ENCODE results near the gene MCRIP1.

Gene MCRIP1

GRCh38 chr17:81833160-81833920, at the start of gene MCRIP1:
Gene MCRIP1, minus strand, starts transcription at chr17:81833291. Its CDS starts 8,785 bp downstream, at chr17:81824506.
- DNase-seq (ENCODE audit: low read depth in 2 of 2, low spot score in 1 of 2) = peak; percentile 85 to 89

- DNase-seq (ENCODE audit: low read depth in 2 of 2, low spot score in 1 of 2) = no peak
Observed at GRCh38 chr17:81879121-81879520, 46.0 kb upstream of the MCRIP1 start.

GRCh38 chr17:81878294-81878693, 45.2 kb upstream of the MCRIP1 start:
- DNase-seq (ENCODE audit: low read depth in 2 of 2, low spot score in 1 of 2) = no peak

- DNase-seq (ENCODE audit: low read depth in 2 of 2, low spot score in 1 of 2) = no peak
Observed at GRCh38 chr17:81877569-81877968, 44.5 kb upstream of the MCRIP1 start.

- peak; percentile 91 to 95 for DNase-seq (ENCODE audit: low read depth in 2 of 2, low spot score in 1 of 2)
Observed at GRCh38 chr17:81871387-81872230, 38.5 kb upstream of the MCRIP1 start.

GRCh38 chr17:81870981-81871386, 37.9 kb upstream of the MCRIP1 start, which contains the start of gene ARHGDIA:
Gene ARHGDIA, minus strand, starts transcription at chr17:81871337. Its CDS starts 1,407 bp downstream, at chr17:81869930.
- DNase-seq (ENCODE audit: low read depth in 2 of 2, low spot score in 1 of 2) = no peak

GRCh38 chr17:81870131-81870980, 37.3 kb upstream of the MCRIP1 start:
- no peak for DNase-seq (ENCODE audit: low read depth in 2 of 2, low spot score in 1 of 2)

GRCh38 chr17:81869221-81870130, 36.4 kb upstream of the MCRIP1 start:
- DNase-seq (ENCODE audit: low read depth in 2 of 2, low spot score in 1 of 2) = no peak

- no peak for DNase-seq (ENCODE audit: low read depth in 2 of 2, low spot score in 1 of 2)
Observed at GRCh38 chr17:81868674-81869220, 35.7 kb upstream of the MCRIP1 start.

GRCh38 chr17:81867991-81868673, 35.0 kb upstream of the MCRIP1 start:
- DNase-seq (ENCODE audit: low read depth in 2 of 2, low spot score in 1 of 2) = no peak

GRCh38 chr17:81867170-81867990, 34.3 kb upstream of the MCRIP1 start:
- DNase-seq (ENCODE audit: low read depth in 2 of 2, low spot score in 1 of 2) = no peak

GRCh38 chr17:81866440-81867169, 33.5 kb upstream of the MCRIP1 start:
- no peak for DNase-seq (ENCODE audit: low read depth in 2 of 2, low spot score in 1 of 2)

GRCh38 chr17:81865733-81866439, 32.8 kb upstream of the MCRIP1 start:
- DNase-seq (ENCODE audit: low read depth in 2 of 2, low spot score in 1 of 2) = no peak

GRCh38 chr17:81865358-81865732, 32.3 kb upstream of the MCRIP1 start:
- DNase-seq (ENCODE audit: low read depth in 2 of 2, low spot score in 1 of 2) = no peak

- DNase-seq (ENCODE audit: low read depth in 2 of 2, low spot score in 1 of 2) = no peak
Observed at GRCh38 chr17:81863833-81864768, 31.0 kb upstream of the MCRIP1 start.

- DNase-seq (ENCODE audit: low read depth in 2 of 2, low spot score in 1 of 2) = no peak
Observed at GRCh38 chr17:81863123-81863675, 30.1 kb upstream of the MCRIP1 start.
